ENCODE measurements around the gene TPSAB1.
"Not testable (repeated sequence)": the region's sequence is repeated elsewhere in the genome, so short reads cannot be mapped to it uniquely, and the experiment has no call there.

The TPSAB1 gene

GRCh38 chr16:1240436-1240835, at the start of gene TPSAB1:
TPSAB1 (plus strand) TSS chr16:1240705; CDS start chr16:1240939, 234 bp downstream.
- not testable (repeated sequence) for DNase-seq

DNA sequence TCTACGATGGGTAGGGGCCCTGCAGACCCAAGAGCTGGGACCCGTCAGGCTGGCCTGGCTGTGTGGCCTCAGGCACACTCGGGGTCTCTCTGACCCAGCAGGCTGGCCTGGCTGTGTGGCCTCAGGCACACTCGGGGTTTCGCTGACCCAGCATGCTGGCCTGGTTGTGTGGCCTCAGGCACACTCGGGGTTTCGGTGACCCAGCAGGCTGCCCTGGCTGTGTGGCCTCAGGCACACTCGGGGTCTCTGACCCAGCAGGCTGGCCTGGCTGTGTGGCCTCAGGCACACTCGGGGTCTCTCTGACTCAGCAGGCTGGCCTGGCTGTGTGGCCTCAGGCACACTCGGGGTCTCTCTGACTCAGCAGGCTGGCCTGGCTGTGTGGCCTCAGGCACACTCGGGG, 49.7 kb upstream of the TPSAB1 start:
- DNase-seq: not testable (repeated sequence)

- DNase-seq: no peak
These were observed 48.0 kb upstream of the TPSAB1 start for GRCh38 chr16:1192384-1193073.

- DNase-seq: no peak
These were observed 47.2 kb upstream of the TPSAB1 start for GRCh38 chr16:1193143-1193824.

DNA sequence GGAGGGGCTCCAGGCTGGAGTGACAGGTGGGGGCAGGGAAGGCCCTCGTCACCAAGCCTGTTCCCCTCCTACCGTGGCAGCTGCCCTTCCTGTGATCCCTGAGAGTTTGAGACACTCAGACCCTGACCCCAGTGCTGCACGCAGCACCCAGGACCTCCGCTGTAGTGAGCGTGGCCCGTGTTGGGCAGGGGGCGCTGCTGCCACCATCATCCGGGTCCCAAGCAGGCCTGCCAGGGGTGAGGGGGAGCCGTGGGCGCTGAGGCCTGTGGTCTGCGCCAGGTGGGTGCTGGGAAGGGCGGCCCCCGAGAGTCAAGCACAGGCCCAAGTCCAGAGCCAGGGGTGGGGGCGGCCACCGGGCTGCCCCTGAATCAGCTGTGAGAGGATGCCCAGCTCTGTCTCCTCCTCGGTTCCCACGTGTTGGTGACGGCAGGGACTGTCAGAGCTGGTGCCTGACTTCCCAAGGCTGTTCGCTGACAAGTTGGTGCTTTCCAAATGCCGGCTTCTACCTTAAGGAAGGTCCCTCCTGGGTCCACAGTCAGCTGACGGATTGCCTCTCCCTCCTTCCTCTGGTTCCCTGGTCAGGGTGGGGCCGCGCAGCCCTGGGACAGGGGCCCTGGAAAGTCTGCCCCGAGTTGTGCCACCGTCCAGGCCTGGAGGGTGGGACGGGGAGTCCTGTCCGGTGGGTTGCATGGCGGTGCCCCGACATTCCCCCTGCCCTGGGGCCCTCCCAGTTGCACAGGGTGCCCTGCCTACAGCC, 46.5 kb upstream of the TPSAB1 start:
- no peak for DNase-seq

GRCh38 chr16:1194665-1195392, 45.7 kb upstream of the TPSAB1 start:
- no peak for DNase-seq

DNA sequence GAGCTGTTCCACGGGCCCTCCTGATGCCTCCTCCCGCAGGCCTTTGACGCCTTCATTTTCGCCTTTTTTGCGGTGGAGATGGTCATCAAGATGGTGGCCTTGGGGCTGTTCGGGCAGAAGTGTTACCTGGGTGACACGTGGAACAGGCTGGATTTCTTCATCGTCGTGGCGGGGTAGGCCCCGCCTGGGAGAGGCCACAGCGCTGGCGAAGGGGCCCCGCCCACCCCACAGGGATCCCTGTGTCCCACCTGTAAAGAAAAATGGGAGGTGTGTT, 45.2 kb upstream of the TPSAB1 start:
- no peak for DNase-seq

DNA sequence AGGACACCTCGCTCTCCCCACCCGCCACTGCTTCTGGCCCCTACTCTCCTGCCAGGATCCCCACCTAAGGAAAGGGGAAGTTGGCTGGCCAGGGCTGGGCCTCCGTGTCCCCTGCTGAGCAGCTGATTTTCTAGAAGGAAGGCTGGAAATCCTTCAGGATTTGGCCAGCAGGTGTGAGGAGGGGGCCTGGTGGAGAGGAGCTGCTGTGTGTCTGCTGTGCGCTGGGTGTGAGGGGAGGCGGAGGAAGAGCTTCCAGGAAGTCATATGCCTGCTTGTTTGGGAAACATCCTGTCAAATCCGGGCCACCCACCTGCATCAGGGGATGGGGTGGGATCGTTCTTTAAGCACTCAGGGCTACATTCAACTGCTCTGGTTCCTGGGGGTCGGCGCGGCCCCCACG, 44.0 kb upstream of the TPSAB1 start:
- no peak for DNase-seq

DNA sequence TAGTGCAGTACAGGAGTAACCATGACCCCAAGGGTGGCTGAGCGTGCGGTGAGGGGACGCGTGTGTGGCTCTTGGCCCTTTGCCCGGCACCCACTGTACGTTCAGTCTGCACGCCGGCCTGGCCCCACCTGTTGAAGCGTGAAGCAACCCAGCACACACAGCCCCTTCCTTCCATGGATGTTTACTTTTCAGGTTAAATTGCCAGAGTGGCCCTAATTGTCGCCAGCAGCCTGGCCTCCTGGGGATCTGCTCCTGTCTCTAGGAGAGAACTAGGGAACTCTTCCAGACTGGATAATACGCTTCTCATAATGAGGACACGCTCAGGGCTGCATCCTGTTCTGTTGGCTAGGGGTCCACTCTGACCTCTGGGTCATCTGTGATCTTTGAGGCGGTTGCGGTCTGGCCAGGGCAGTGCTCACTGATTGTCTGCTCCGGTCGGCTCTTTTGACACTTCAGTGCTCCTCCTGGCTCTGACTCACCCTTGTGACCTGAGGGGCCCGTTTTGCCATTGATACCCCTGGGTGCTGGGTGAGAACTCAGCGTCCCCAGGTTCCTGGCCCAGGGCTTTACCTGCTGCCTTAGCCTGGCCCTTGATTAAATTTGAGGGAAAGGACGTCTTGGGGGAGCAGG, 43.2 kb upstream of the TPSAB1 start:
- DNase-seq: no peak

- DNase-seq: no peak
These were observed 42.3 kb upstream of the TPSAB1 start for GRCh38 chr16:1198194-1198593.

- not testable (repeated sequence) for DNase-seq
These were observed 41.7 kb upstream of the TPSAB1 start for GRCh38 chr16:1198671-1199346.

DNA sequence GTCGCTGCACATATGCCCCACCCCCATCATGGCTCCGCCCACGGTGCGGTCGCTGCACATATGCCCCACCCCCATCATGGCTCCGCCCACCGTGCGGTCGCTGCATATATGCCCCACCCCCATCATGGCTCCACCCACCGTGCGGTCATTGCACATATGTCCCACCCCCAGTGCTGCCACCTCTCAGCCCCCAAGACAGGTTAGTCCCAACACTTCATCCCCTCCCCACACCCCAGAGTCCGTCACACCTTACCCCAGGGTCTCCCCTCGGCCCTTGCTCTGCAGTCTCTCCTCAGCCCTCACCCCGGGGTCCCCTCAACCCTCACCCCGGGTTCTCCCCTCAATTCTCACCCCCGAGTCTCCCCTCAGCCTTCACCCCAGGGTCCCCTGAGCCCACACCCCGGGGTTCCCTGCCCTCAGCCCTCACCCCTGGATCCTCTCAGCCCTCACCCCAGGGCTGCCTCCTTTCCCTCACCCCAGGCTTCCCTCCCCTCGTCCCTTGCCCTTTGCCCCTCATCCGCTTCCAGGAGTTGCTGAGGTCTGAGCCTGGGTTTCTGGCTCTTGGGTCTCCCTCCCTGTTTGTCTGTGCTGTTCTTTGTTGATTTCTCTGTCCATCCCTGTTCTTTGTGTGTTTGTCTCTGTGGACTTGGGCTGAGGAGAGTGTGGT, 41.0 kb upstream of the TPSAB1 start:
- no peak for DNase-seq

GRCh38 chr16:1200014-1200627, 40.4 kb upstream of the TPSAB1 start:
- no peak for DNase-seq

DNA sequence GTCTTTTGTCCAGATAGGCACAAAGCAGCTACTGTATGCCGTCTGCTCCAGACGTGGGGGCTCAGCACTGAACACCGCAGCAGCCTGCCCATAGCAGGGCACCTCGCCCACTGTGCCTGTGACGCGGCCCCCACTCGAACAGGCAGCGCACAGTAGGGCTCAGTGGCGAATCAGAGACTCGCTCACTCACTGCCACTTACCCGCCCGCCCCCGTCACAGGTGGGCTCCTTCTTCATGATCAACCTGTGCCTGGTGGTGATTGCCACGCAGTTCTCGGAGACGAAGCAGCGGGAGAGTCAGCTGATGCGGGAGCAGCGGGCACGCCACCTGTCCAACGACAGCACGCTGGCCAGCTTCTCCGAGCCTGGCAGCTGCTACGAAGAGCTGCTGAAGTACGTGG, 39.1 kb upstream of the TPSAB1 start:
- DNase-seq: no peak

GRCh38 chr16:1202274-1202673, 38.2 kb upstream of the TPSAB1 start:
- DNase-seq: no peak

- no peak for DNase-seq
These were observed 35.6 kb upstream of the TPSAB1 start for GRCh38 chr16:1204933-1205332.

- DNase-seq: no peak
These were observed 34.2 kb upstream of the TPSAB1 start for GRCh38 chr16:1206326-1206725.

GRCh38 chr16:1206786-1207185, 33.7 kb upstream of the TPSAB1 start:
- no peak for DNase-seq

GRCh38 chr16:1208239-1208830, 32.2 kb upstream of the TPSAB1 start:
- DNase-seq: no peak

DNA sequence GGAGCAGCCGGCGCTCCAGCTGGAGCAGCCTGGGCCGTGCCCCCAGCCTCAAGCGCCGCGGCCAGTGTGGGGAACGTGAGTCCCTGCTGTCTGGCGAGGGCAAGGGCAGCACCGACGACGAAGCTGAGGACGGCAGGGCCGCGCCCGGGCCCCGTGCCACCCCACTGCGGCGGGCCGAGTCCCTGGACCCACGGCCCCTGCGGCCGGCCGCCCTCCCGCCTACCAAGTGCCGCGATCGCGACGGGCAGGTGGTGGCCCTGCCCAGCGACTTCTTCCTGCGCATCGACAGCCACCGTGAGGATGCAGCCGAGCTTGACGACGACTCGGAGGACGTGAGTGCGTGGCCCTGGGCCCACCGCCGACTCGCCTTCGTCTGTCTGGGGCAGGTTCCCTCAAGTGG, 31.4 kb upstream of the TPSAB1 start:
- no peak for DNase-seq

GRCh38 chr16:1210461-1210860, 30.0 kb upstream of the TPSAB1 start:
- no peak for DNase-seq

Measured in activated CD4-positive, alpha-beta T cell treated with anti-CD3 and anti-CD28 coated beads for 1 hour (primary cell).